ENCODE measurements around the gene ACSBG1.

Gene ACSBG1

GRCh38 chr15:78272776-78273175, 38.4 kb upstream of the ACSBG1 start:
- DNase-seq (ENCODE audit: low read depth): no peak
- H3K4me3 ChIP-seq (ENCODE audit: control insufficient read depth, low read depth, low read length): no peak overlapping the region
- no peak for TF ChIP-seq CTCF (IDR thresholded peaks at IDR 0.05; ENCODE audit: control insufficient read depth, insufficient read depth, low read depth, low read length, missing control alignments)

- no peak for TF ChIP-seq CTCF (IDR thresholded peaks at IDR 0.05; ENCODE audit: control insufficient read depth, insufficient read depth, low read depth, low read length, missing control alignments)
- no peak for DNase-seq (ENCODE audit: low read depth)
- no peak overlapping the region for H3K4me3 ChIP-seq (ENCODE audit: control insufficient read depth, low read depth, low read length)
Observed at GRCh38 chr15:78272316-78272715, 38.0 kb upstream of the ACSBG1 start.

- no peak overlapping the region for H3K4me3 ChIP-seq (ENCODE audit: control insufficient read depth, low read depth, low read length)
- TF ChIP-seq CTCF (IDR thresholded peaks at IDR 0.05; ENCODE audit: control insufficient read depth, insufficient read depth, low read depth, low read length, missing control alignments): no peak
- DNase-seq (ENCODE audit: low read depth): no peak
Observed at GRCh38 chr15:78266806-78267205, 32.4 kb upstream of the ACSBG1 start.

GRCh38 chr15:78266229-78266628, 31.9 kb upstream of the ACSBG1 start:
- H3K4me3 ChIP-seq (ENCODE audit: control insufficient read depth, low read depth, low read length): no peak overlapping the region
- no peak for DNase-seq (ENCODE audit: low read depth)
- no peak for TF ChIP-seq CTCF (IDR thresholded peaks at IDR 0.05; ENCODE audit: control insufficient read depth, insufficient read depth, low read depth, low read length, missing control alignments)

- no peak overlapping the region for H3K4me3 ChIP-seq (ENCODE audit: control insufficient read depth, low read depth, low read length)
- no peak for TF ChIP-seq CTCF (IDR thresholded peaks at IDR 0.05; ENCODE audit: control insufficient read depth, insufficient read depth, low read depth, low read length, missing control alignments)
- no peak for DNase-seq (ENCODE audit: low read depth)
Observed at GRCh38 chr15:78265752-78266224, 31.4 kb upstream of the ACSBG1 start.

GRCh38 chr15:78265137-78265460, 30.7 kb upstream of the ACSBG1 start:
- no peak for DNase-seq (ENCODE audit: low read depth)
- TF ChIP-seq CTCF (IDR thresholded peaks at IDR 0.05; ENCODE audit: control insufficient read depth, insufficient read depth, low read depth, low read length, missing control alignments): no peak
- peak overlapping the region; percentile 49 for H3K4me3 ChIP-seq (ENCODE audit: control insufficient read depth, low read depth, low read length)

Data from AG09309 (cell line).